ENCODE data around the gene ASXL2.

GRCh38 chr2:25920786-25921415, 42.6 kb upstream of the ASXL2 start:
- TF ChIP-seq, protein P1, sequence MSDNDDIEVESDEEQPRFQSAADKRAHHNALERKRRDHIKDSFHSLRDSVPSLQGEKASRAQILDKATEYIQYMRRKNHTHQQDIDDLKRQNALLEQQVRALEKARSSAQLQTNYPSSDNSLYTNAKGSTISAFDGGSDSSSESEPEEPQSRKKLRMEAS (IDR thresholded peaks at IDR 0.05), result no peak
- TF ChIP-seq CREB1 (IDR thresholded peaks at IDR 0.05; ENCODE audit: low read depth) (no peak), EGR1 (IDR thresholded peaks at IDR 0.05) (no peak), TAF1 (IDR thresholded peaks at IDR 0.05; ENCODE audit: low read depth) (no peak), ZBTB7A (IDR thresholded peaks at IDR 0.05; ENCODE audit: low read depth) (no peak), TCF12 (IDR thresholded peaks at IDR 0.05; ENCODE audit: low read depth) (no peak), NFIC (IDR thresholded peaks at IDR 0.05) (no peak), CEBPB (IDR thresholded peaks at IDR 0.05) (no peak), FOXM1 (IDR thresholded peaks at IDR 0.05; ENCODE audit: borderline replicate concordance, low read depth) (no peak)
- TF ChIP-seq, protein P2, sequence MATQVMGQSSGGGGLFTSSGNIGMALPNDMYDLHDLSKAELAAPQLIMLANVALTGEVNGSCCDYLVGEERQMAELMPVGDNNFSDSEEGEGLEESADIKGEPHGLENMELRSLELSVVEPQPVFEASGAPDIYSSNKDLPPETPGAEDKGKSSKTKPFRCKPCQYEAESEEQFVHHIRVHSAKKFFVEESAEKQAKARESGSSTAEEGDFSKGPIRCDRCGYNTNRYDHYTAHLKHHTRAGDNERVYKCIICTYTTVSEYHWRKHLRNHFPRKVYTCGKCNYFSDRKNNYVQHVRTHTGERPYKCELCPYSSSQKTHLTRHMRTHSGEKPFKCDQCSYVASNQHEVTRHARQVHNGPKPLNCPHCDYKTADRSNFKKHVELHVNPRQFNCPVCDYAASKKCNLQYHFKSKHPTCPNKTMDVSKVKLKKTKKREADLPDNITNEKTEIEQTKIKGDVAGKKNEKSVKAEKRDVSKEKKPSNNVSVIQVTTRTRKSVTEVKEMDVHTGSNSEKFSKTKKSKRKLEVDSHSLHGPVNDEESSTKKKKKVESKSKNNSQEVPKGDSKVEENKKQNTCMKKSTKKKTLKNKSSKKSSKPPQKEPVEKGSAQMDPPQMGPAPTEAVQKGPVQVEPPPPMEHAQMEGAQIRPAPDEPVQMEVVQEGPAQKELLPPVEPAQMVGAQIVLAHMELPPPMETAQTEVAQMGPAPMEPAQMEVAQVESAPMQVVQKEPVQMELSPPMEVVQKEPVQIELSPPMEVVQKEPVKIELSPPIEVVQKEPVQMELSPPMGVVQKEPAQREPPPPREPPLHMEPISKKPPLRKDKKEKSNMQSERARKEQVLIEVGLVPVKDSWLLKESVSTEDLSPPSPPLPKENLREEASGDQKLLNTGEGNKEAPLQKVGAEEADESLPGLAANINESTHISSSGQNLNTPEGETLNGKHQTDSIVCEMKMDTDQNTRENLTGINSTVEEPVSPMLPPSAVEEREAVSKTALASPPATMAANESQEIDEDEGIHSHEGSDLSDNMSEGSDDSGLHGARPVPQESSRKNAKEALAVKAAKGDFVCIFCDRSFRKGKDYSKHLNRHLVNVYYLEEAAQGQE (IDR thresholded peaks at IDR 0.05; ENCODE audit: low read depth), result no peak
